ENCODE measurements around the gene SLC35F2. TPM values are rescaled to one million over a fixed set of nuclear protein-coding genes. Genes with fewer than 3 reads are reported as not detected.

Gene SLC35F2
- polyA plus RNA-seq, 1 of the 3 experiments (the other 2 are of a cell fraction), result 12.4 TPM

- H3K4me2 ChIP-seq, result no peak overlapping the region
- no peaks in the 10 kb centered on the region for H4K20me1 ChIP-seq (ENCODE audit: insufficient read depth)
- ChIA-PET POLR2A (no interaction called here), CTCF (interaction anchor here (0.7 to 1.0 kb wide), 2 partner anchors 10 to 30 kb away, joined by 3 read pairs; no protein-coding TSS in a partner anchor)
- WGBS (ENCODE audit: low lambda C conversion rate), result 88% methylated on average over 1 of the region's 1 CpG
- TF ChIP-seq USF1 (IDR thresholded peaks at IDR 0.05; ENCODE audit: borderline replicate concordance, low read depth) (no peak), JUND (IDR thresholded peaks at IDR 0.05) (no peak), REST (IDR thresholded peaks at IDR 0.05; ENCODE audit: low read depth, low read length) (no peak), USF2 (IDR thresholded peaks at IDR 0.05; ENCODE audit: borderline replicate concordance, low read depth, low read length) (no peak), ZBTB33 (IDR thresholded peaks at IDR 0.05; ENCODE audit: borderline replicate concordance, low read depth) (no peak), MEF2A (IDR thresholded peaks at IDR 0.05; ENCODE audit: borderline replicate concordance, low read depth) (no peak), TAF1 (IDR thresholded peaks at IDR 0.05; ENCODE audit: borderline replicate concordance, low read depth, low read length) (no peak), CHD2 (IDR thresholded peaks at IDR 0.05; ENCODE audit: low read length, partially characterized antibody) (no peak), ELF1 (IDR thresholded peaks at IDR 0.05) (no peak)
- H3K36me3 ChIP-seq (replicated peaks in 1 of 2; ENCODE audit: control insufficient read depth in 1 of 2, insufficient read depth in 2 of 2, low read length in 1 of 2), result peaks cover 2 to 13% of the 10 kb centered on the region in 2 experiments
- H3K4me3 ChIP-seq (ENCODE audit: low read depth in 2 of 2, low read length in 1 of 2), result no peak overlapping the region
- no peaks in the 10 kb centered on the region for H3K79me2 ChIP-seq (ENCODE audit: insufficient read depth)
- peaks cover 6% of the 10 kb centered on the region for H3F3A ChIP-seq (replicated peaks; ENCODE audit: insufficient read depth)
- DNase-seq, result no peak
- no peak overlapping the region for H3K27ac ChIP-seq (ENCODE audit: low read depth in 2 of 2, low read length in 1 of 2)
- H3K27me3 ChIP-seq (ENCODE audit: insufficient read depth), result no peaks in the 10 kb centered on the region
- H3K4me1 ChIP-seq (ENCODE audit: control insufficient read depth in 1 of 2, insufficient read depth in 2 of 2, low read depth in 1 of 2, low read length in 1 of 2), result no peaks in the 10 kb centered on the region
- no peaks in the 10 kb centered on the region for H3K9me2 ChIP-seq
- H3K9ac ChIP-seq, result no peak overlapping the region
- H3K9me3 ChIP-seq, result no peaks in the 10 kb centered on the region
- H2AFZ ChIP-seq (ENCODE audit: low read depth), result no peak overlapping the region
Measured at GRCh38 chr11:107801641-107802040, 56.9 kb downstream of the SLC35F2 start.
